ENCODE data around the gene RAB10. TPM values are rescaled to one million over a fixed set of nuclear protein-coding genes. Genes with fewer than 3 reads are reported as not detected.

Gene RAB10
- total RNA-seq, 3 donors from 2014 or later (not counting 1 experiment from before 2014, with no cell fraction given): 35.8 to 44.2 (median 39.5) TPM

- H3K9me3 Mint-ChIP-seq: no peaks in the 10 kb centered on the region
- no peaks in the 10 kb centered on the region for H3K4me1 ChIP-seq (ENCODE audit: control insufficient read depth, insufficient read depth, low read length)
- intact Hi-C loops (cut with micrococcal nuclease): no loop called here
- peaks cover 0 to 3% of the 10 kb centered on the region in 2 donors for H3K27me3 Mint-ChIP-seq (ENCODE audit: low read depth in 2 of 2)
- H3K27me3 ChIP-seq (ENCODE audit: control insufficient read depth, insufficient read depth, low read length): no peaks in the 10 kb centered on the region
- no peak for DNase-seq
- H3K27ac ChIP-seq (ENCODE audit: low read length): no peak overlapping the region
- TF ChIP-seq CTCF (IDR thresholded peaks at IDR 0.05): no peak
- no peak for ATAC-seq
- no peak overlapping the region for H3K27ac Mint-ChIP-seq
- H3K4me3 Mint-ChIP-seq: no peak overlapping the region
- H3K4me3 ChIP-seq (ENCODE audit: low read length): no peak overlapping the region
- H3K36me3 Mint-ChIP-seq: no peaks in the 10 kb centered on the region
- H3K4me1 Mint-ChIP-seq: no peaks in the 10 kb centered on the region
- H3K36me3 ChIP-seq (ENCODE audit: control insufficient read depth, insufficient read depth, low read length): no peaks in the 10 kb centered on the region
- 96% methylated on average over 5 of the region's 5 CpGs for WGBS (ENCODE audit: insufficient coverage)
- H3K9me3 ChIP-seq (ENCODE audit: control insufficient read depth, insufficient read depth, low read length): no peaks in the 10 kb centered on the region
Observed at GRCh38 chr2:26017464-26018183, 16.3 kb upstream of the RAB10 start.

- DNase-seq (no peak), ATAC-seq (peak in 2 of 3 donors; percentile 26 to 36)
- no peaks in the 10 kb centered on the region for H3K9me3 ChIP-seq (ENCODE audit: control insufficient read depth, insufficient read depth, low read length)
- H3K4me3 ChIP-seq (ENCODE audit: low read length): no peak overlapping the region
- no peak overlapping the region for H3K4me3 Mint-ChIP-seq
- no peaks in the 10 kb centered on the region for H3K27me3 ChIP-seq (ENCODE audit: control insufficient read depth, insufficient read depth, low read length)
- intact Hi-C loops (cut with micrococcal nuclease): no loop called here
- no peak overlapping the region for H3K27ac Mint-ChIP-seq
- H3K9me3 Mint-ChIP-seq: no peaks in the 10 kb centered on the region
- no peak for TF ChIP-seq CTCF (IDR thresholded peaks at IDR 0.05)
- H3K27ac ChIP-seq (ENCODE audit: low read length): no peak overlapping the region
- no peaks in the 10 kb centered on the region for H3K36me3 Mint-ChIP-seq
- H3K4me1 Mint-ChIP-seq: no peaks in the 10 kb centered on the region
- peaks cover 0 to 3% of the 10 kb centered on the region in 2 donors for H3K27me3 Mint-ChIP-seq (ENCODE audit: low read depth in 2 of 2)
- H3K36me3 ChIP-seq (ENCODE audit: control insufficient read depth, insufficient read depth, low read length): no peaks in the 10 kb centered on the region
- no peaks in the 10 kb centered on the region for H3K4me1 ChIP-seq (ENCODE audit: control insufficient read depth, insufficient read depth, low read length)
- WGBS (ENCODE audit: insufficient coverage): 67% methylated on average over 3 of the region's 3 CpGs
Observed at GRCh38 chr2:26018184-26019055, 15.5 kb upstream of the RAB10 start.

- H3K4me3 Mint-ChIP-seq: no peak overlapping the region
- peaks cover 0 to 3% of the 10 kb centered on the region in 2 donors for H3K27me3 Mint-ChIP-seq (ENCODE audit: low read depth in 2 of 2)
- H3K4me1 Mint-ChIP-seq: no peaks in the 10 kb centered on the region
- no peak for ATAC-seq
- no peak for TF ChIP-seq CTCF (IDR thresholded peaks at IDR 0.05)
- Histone ChIP-seq H3K27me3 (ENCODE audit: control insufficient read depth, insufficient read depth, low read length) (no peaks in the 10 kb centered on the region), H3K9me3 (ENCODE audit: control insufficient read depth, insufficient read depth, low read length) (no peaks in the 10 kb centered on the region), H3K36me3 (ENCODE audit: control insufficient read depth, insufficient read depth, low read length) (no peaks in the 10 kb centered on the region), H3K4me1 (ENCODE audit: control insufficient read depth, insufficient read depth, low read length) (no peaks in the 10 kb centered on the region), H3K27ac (ENCODE audit: low read length) (no peak overlapping the region), H3K4me3 (ENCODE audit: low read length) (no peak overlapping the region)
- no peaks in the 10 kb centered on the region for H3K36me3 Mint-ChIP-seq
- 71% methylated on average over 4 of the region's 4 CpGs for WGBS (ENCODE audit: insufficient coverage)
- H3K9me3 Mint-ChIP-seq: no peaks in the 10 kb centered on the region
- intact Hi-C loops (cut with micrococcal nuclease): no loop called here
- no peak for DNase-seq
- H3K27ac Mint-ChIP-seq: no peak overlapping the region
Observed at GRCh38 chr2:26020231-26020640, 13.6 kb upstream of the RAB10 start.

Data from natural killer cell (primary cell).